ENCODE measurements around the gene RAI1.
A peak's percentile ranks its signal among the peaks of the same experiment; 100 is the strongest.

DNA sequence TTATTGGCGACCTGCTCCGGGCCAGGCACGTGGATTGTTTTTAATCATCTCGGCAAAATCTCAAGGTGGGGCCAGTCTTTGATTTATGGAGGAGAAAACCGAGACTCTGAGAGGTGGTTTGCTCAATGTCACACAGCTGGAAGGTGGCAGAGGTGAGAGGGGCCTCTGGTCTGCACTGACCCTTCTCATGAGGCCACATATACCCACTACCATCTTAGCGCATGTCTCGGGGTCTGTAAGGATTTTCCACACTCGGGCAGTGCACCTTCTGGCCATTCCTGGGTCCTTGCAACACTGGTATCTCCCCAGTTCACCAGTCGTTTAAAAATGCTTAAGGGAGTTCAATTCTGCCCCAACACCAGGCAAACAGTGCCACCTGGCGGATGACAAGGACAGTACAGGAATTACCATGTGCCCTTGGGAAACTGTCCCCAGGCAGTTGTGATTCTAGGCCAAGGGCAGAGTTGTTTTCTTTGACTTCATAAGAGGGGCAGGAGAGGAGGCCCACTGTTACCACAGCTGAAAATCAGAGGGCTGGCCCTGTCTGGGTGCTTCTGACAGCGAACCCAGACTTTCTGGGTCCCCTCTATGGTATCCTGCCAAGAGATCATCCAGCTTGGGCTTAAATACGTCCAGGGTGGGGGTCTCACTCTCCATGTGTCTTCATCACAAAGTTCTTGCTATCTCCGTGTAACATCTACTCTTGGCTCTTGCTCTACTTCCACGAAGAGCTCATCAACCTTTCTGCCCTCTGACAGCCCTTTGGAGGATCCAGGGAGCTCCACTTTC lies 39.4 kb upstream of the RAI1 start:
- TF ChIP-seq EZH2 (IDR thresholded peaks at IDR 0.05; ENCODE audit: insufficient read depth, low read length) = no peak
- TF ChIP-seq, protein P1, sequence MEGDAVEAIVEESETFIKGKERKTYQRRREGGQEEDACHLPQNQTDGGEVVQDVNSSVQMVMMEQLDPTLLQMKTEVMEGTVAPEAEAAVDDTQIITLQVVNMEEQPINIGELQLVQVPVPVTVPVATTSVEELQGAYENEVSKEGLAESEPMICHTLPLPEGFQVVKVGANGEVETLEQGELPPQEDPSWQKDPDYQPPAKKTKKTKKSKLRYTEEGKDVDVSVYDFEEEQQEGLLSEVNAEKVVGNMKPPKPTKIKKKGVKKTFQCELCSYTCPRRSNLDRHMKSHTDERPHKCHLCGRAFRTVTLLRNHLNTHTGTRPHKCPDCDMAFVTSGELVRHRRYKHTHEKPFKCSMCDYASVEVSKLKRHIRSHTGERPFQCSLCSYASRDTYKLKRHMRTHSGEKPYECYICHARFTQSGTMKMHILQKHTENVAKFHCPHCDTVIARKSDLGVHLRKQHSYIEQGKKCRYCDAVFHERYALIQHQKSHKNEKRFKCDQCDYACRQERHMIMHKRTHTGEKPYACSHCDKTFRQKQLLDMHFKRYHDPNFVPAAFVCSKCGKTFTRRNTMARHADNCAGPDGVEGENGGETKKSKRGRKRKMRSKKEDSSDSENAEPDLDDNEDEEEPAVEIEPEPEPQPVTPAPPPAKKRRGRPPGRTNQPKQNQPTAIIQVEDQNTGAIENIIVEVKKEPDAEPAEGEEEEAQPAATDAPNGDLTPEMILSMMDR (IDR thresholded peaks at IDR 0.05; ENCODE audit: insufficient read depth, low read depth, low read length) = peak; percentile 89
